BJ (cell line): Measurements from ENCODE around the gene FAM50A. TPM values are rescaled to one million over a fixed set of nuclear protein-coding genes. Genes with fewer than 3 reads are reported as not detected.
"Not testable (repeated sequence)": the region's sequence is repeated elsewhere in the genome, so short reads cannot be mapped to it uniquely, and the experiment has no call there.

Experiments
- CTCF ChIA-PET: fragments of 350-600 bp; formaldehyde crosslinking; extraction: SDS; loops from one replicate; lab custom pipeline; 2021; ENCODE audit warnings: antibody characterized with exemption, inconsistent platforms; lab: Yijun Ruan, JAX
- POLR2A ChIA-PET: fragments of 300-600 bp; sonication (Branson Sonifier 250); formaldehyde crosslinking; extraction: SDS; loops from one replicate; lab custom pipeline; 2021; ENCODE audit warnings: antibody characterized with exemption; lab: Charles Lee
- DNase-seq: peaks from one replicate; pipeline ENCODE4 v3.0.0-alpha.2; 2011; ENCODE audit warnings: low read depth
- H3K27me3 ChIP-seq: 2 replicates; pipeline ENCODE4 v1.6.0; 2011; ENCODE audit warnings: low read length; ENCODE audit not compliant: control insufficient read depth, insufficient read depth
- H3K36me3 ChIP-seq: 2 replicates; pipeline ENCODE4 v1.5.1; 2011; ENCODE audit warnings: low read length; ENCODE audit not compliant: control insufficient read depth, insufficient read depth
- H3K4me3 ChIP-seq: 2 replicates; pipeline ENCODE4 v1.5.1; 2011; ENCODE audit warnings: low read depth, mild to moderate bottlenecking, control low read depth, low read length
- polyA minus RNA-seq: library from RNA; depleted of rRNA, polyadenylated mRNA; stranded (reverse); fragments of >200 nt; gene quantifications from 2 replicates; pipeline ENCODE4 v1.2.3, GENCODE V29; 2011; rRNA and poly(A)+ RNA removed
- polyA plus RNA-seq: library from polyadenylated mRNA; depleted of rRNA; stranded (reverse); fragments of >200 nt; gene quantifications from 2 replicates; pipeline ENCODE4 v1.2.3, GENCODE V29; 2011; rRNA removed
- TF ChIP-seq, protein P1 (sequence below): IDR thresholded peaks from 2 replicates; pipeline ENCODE4 v1.5.1; 2011; ENCODE audit warnings: low read depth, mild to moderate bottlenecking, control low read depth, inconsistent platforms, low read length, moderate library complexity; ENCODE audit not compliant: insufficient read depth

FAM50A gene
- 74.8 and 75.0 TPM in 2 replicates for polyA plus RNA-seq
- polyA minus RNA-seq, result 58.1 and 59.2 TPM in 2 replicates

- ChIA-PET CTCF (interaction anchor here (1.7 kb wide), 1 partner anchor 46 kb away, joined by 3 read pairs; the partner anchor contains the start of gene SLC10A3), POLR2A (interaction anchor here (0.6 kb wide), 1 partner anchor 32 kb away, joined by 3 read pairs; no protein-coding TSS in a partner anchor)
- TF ChIP-seq, protein P1, sequence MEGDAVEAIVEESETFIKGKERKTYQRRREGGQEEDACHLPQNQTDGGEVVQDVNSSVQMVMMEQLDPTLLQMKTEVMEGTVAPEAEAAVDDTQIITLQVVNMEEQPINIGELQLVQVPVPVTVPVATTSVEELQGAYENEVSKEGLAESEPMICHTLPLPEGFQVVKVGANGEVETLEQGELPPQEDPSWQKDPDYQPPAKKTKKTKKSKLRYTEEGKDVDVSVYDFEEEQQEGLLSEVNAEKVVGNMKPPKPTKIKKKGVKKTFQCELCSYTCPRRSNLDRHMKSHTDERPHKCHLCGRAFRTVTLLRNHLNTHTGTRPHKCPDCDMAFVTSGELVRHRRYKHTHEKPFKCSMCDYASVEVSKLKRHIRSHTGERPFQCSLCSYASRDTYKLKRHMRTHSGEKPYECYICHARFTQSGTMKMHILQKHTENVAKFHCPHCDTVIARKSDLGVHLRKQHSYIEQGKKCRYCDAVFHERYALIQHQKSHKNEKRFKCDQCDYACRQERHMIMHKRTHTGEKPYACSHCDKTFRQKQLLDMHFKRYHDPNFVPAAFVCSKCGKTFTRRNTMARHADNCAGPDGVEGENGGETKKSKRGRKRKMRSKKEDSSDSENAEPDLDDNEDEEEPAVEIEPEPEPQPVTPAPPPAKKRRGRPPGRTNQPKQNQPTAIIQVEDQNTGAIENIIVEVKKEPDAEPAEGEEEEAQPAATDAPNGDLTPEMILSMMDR, result no peak
- Histone ChIP-seq H3K36me3 (peaks cover 19% of the 10 kb centered on the region), H3K27me3 (no peaks in the 10 kb centered on the region), H3K4me3 (peak within 1 kb of the TSS; percentile 63)
- no peak for DNase-seq
Observed at GRCh38 chrX:154443992-154444754, at the start of gene FAM50A. FAM50A (plus strand) TSS chrX:154444141; CDS start chrX:154444236, 95 bp downstream.

DNA sequence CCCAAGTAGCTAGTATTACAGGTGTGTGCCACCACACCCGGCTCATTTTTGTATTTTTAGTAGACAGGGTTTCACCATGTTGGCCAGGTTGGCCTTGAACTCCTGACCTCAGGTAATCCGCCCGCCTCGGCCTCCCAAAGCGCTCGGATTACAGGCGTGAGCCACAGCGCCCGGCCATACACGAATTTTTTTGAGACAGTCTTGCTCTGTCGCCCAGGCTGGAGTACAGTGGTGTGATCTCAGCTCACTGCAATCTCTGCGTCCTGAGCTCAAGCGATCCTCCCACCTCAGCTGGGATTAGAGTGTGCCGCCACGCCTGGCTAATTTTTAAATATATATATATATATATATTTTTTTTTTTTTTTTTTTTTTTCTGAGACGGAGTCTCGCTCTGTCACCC is 47.6 kb upstream of the FAM50A start:
- POLR2A ChIA-PET, CTCF ChIA-PET, DNase-seq, H3K4me3 ChIP-seq, H3K27me3 ChIP-seq: not testable (repeated sequence)
- H3K36me3 ChIP-seq, result peaks cover 12% of the 10 kb centered on the region

- ChIA-PET POLR2A (interaction anchor here (1.6 kb wide), 1 partner anchor 26 kb away, joined by 4 read pairs; no protein-coding TSS in a partner anchor), CTCF (interaction anchor here (1.0 to 2.7 kb wide), 3 partner anchors 18 to 134 kb away, joined by 3 to 16 read pairs (median 6); partner anchors contain the start of genes EMD and FLNA)
- Histone ChIP-seq H3K4me3 (peak overlapping the region; percentile 81), H3K27me3 (no peaks in the 10 kb centered on the region), H3K36me3 (peaks cover 12% of the 10 kb centered on the region)
- TF ChIP-seq, protein P1, result no peak
- no peak for DNase-seq
Observed at GRCh38 chrX:154396973-154397887, 46.7 kb upstream of the FAM50A start.

GRCh38 chrX:154397888-154398667 is 45.9 kb upstream of the FAM50A start, which contains the start of gene RPL10:
RPL10 (plus strand) TSS chrX:154398377; CDS start chrX:154398520, 143 bp downstream.
- CTCF ChIA-PET, result interaction anchor here (1.0 to 2.7 kb wide), 7 partner anchors 12 to 133 kb away, joined by 3 to 16 read pairs (median 6); partner anchors contain the start of genes ATP6AP1, EMD and FLNA
- POLR2A ChIA-PET, result interaction anchor here (1.6 kb wide), 1 partner anchor 27 kb away, joined by 4 read pairs; no protein-coding TSS in a partner anchor
- peaks cover 12% of the 10 kb centered on the region for H3K36me3 ChIP-seq
- TF ChIP-seq, protein P1, result no peak
- DNase-seq, result peak; percentile 82
- peak within 1 kb of the TSS; percentile 81 for H3K4me3 ChIP-seq
- H3K27me3 ChIP-seq, result no peaks in the 10 kb centered on the region
